ENCODE measurements around the gene NSMF.

Gene NSMF, protein sequence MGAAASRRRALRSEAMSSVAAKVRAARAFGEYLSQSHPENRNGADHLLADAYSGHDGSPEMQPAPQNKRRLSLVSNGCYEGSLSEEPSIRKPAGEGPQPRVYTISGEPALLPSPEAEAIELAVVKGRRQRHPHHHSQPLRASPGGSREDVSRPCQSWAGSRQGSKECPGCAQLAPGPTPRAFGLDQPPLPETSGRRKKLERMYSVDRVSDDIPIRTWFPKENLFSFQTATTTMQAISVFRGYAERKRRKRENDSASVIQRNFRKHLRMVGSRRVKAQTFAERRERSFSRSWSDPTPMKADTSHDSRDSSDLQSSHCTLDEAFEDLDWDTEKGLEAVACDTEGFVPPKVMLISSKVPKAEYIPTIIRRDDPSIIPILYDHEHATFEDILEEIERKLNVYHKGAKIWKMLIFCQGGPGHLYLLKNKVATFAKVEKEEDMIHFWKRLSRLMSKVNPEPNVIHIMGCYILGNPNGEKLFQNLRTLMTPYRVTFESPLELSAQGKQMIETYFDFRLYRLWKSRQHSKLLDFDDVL

GRCh38 chr9:137459152-137459600 lies at the start of gene NSMF:
NSMF (minus strand) TSS chr9:137459334; CDS start chr9:137459102, 232 bp downstream.
- DNase-seq (ENCODE audit: low read depth in 2 of 2): peak; percentile 95 to 97

GRCh38 chr9:137506702-137507171 lies 47.6 kb upstream of the NSMF start:
- no peak for DNase-seq (ENCODE audit: low read depth in 2 of 2)

GRCh38 chr9:137506274-137506673 lies 47.1 kb upstream of the NSMF start:
- DNase-seq (ENCODE audit: low read depth in 2 of 2): no peak

- no peak for DNase-seq (ENCODE audit: low read depth in 2 of 2)
Measured at GRCh38 chr9:137505421-137506140, 46.4 kb upstream of the NSMF start.

GRCh38 chr9:137504432-137504777 lies 45.3 kb upstream of the NSMF start:
- DNase-seq (ENCODE audit: low read depth in 2 of 2): no peak

- DNase-seq (ENCODE audit: low read depth in 2 of 2): no peak
Measured at GRCh38 chr9:137502008-137502911, 43.1 kb upstream of the NSMF start.

DNA sequence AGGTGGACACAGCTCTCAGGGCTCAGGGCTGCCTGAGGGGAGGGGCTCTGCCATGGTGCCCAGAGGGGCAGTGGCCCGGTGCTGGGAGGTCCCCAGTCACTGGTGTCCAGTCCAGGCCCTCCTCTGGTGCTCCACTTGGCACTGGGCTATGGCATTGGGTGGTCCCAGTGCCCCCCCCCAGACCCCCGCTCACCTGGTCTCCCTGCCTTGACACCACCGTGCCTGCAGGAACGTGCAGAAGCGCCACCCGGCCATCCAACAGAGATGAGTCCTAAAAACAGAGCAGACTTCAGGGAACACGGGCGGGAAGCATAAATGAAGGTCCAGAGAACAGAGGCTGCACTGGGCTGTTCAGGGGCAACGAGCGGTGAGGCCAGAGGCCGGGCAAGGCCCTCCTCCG lies 42.3 kb upstream of the NSMF start:
- DNase-seq (ENCODE audit: low read depth in 2 of 2): no peak

GRCh38 chr9:137500666-137501397 lies 41.7 kb upstream of the NSMF start:
- no peak for DNase-seq (ENCODE audit: low read depth in 2 of 2)

- no peak for DNase-seq (ENCODE audit: low read depth in 2 of 2)
Measured at GRCh38 chr9:137499858-137500661, 40.9 kb upstream of the NSMF start.

- DNase-seq (ENCODE audit: low read depth in 2 of 2): no peak
Measured at GRCh38 chr9:137499416-137499815, 40.3 kb upstream of the NSMF start.

DNA sequence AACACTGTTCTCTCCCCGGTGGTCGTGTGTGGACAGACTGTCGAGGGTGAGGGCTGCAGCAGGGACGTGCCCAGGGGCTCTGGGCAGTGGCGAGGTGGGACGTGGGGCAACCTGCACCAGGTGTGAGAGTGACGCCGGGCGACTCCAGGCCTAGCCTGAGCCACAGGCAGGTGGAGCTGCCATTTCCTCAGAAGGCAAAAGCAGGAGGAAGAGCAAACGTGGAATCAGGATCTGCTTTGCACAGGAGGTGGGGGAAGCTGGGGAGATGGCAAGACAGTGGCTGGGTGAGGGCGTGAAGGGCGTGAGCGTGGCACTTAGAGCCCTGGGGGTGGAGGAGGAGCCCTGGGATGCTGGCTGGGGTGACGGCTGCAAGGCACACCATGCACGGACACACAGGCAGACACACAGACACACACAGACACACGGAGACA lies 39.6 kb upstream of the NSMF start:
- no peak for DNase-seq (ENCODE audit: low read depth in 2 of 2)

GRCh38 chr9:137497921-137498719 lies 39.0 kb upstream of the NSMF start:
- no peak for DNase-seq (ENCODE audit: low read depth in 2 of 2)

DNA sequence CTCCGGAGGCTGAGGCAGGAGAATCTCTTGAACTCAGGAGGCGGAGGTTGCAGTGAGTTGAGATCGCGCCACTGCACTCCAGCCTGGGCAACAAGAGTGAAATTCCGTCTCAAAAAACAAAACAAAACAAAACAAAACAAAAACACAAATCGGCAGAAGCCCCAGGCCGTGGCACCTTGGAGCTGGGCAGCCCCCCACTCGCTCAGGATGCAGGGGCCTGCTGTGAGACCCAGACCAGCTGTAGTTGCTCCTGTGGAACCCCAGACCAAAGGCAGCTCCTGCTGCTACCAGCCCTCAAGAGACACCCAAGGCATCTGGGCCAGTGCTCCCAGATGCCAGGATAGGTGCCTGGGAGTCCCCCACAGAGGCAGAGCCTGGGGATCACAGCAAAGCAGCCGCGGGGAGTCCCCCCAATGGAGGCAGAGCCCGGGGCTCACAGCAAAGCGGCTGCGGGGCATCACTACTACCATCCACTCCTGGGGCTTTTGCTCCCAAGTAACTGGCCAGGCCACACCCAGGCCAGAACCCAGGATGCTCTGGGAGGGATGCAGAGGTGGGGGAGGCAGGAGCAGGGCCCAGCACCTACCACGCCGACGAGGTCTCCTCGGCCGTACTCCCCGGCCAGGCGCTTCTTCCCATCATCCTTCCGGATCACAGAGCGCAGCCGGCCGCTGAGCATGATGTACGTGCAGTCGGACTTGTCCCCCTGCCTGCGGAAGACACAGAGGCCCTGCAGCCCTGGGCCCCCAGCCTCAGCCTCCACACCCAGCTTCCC lies 37.7 kb upstream of the NSMF start:
- no peak for DNase-seq (ENCODE audit: low read depth in 2 of 2)

GRCh38 chr9:137494550-137495351 lies 35.6 kb upstream of the NSMF start:
- DNase-seq (ENCODE audit: low read depth in 2 of 2): no peak

DNA sequence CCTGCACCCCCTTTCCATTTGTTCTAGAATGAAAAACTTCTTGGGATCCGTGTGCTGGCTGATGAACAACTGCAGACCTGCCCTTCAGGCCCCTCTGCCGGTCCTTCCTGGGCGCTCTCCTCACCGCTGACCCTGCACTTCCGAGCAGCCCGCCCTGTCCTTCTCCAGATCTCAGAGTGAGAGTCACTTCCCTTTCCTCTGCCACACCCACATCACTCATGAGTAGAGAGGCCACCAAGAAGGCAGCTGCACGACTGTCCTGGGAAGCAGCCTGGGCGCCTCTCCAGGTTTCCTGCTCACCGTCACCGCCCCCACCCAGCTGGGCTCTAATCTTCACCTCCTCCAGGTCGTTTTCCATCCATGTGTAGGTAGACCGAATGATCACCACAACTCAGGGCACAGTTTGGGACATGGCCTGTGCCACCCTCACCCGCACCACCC lies 35.0 kb upstream of the NSMF start:
- DNase-seq (ENCODE audit: low read depth in 2 of 2): no peak

DNA sequence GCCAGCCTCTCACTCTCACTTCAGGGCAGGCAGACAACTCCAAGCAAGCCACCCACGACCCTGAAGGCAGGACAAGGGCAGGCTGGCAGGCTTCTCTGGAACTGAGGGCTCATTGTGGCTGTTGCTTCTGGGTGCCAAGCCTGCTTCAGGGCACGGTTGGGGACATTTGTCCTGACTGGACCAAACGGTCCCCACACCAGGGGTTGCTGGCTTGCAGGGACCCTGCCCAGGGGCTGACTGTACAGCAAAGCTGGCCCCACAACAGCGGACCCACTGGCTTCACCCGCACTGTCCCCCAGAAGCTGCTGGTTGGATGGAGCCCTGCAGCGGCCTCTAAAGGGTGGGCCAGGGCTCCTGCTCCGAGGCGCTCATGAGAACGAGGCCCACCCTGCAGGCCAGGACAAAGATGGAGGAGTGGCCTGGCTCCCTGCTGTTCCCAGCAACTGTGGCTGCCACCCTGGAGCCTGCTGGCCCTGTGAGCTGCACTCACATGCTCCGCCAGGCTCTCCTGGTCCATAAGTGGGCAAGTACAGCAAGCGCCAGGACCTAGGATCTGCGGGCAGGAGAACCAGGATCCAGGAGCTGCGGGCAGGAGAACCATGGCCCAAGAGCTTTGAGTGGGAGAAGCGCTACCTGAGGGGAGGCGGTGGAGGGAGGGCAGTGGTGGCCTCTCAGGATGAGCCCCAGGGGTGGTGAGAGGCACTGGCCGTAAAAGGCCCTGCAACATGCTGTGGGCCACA lies 34.4 kb upstream of the NSMF start:
- DNase-seq (ENCODE audit: low read depth in 2 of 2): no peak

Data from stimulated activated CD4-positive, alpha-beta T cell treated with anti-CD3 and anti-CD28 coated beads, Interleukin-1b, Interleukin-23, amount 100 ng/mL, for 4 hours (primary cell).